IMR-90 (cell line): ENCODE measurements around the gene LGALS14. TPM values are rescaled to one million over a fixed set of nuclear protein-coding genes. Genes with fewer than 3 reads are reported as not detected.
"Not testable (repeated sequence)": the region's sequence is repeated elsewhere in the genome, so short reads cannot be mapped to it uniquely, and the experiment has no call there.

Source experiments
- ATAC-seq: fragments of 200-7000 bp; cut with Tn5 transposase; 2 replicates; pipeline ENCODE4 v1.9.1; 2020; ENCODE audit warnings: low read depth, mild to moderate bottlenecking, moderate library complexity
- BruUV-seq: library from RNA; stranded (reverse); fragments of 400-500 nt; replicated peaks from 2 replicates; lab custom pipeline; 2021; lab: Mats Ljungman, UMichigan
- CTCF ChIA-PET: fragments of 300-600 bp; formaldehyde crosslinking; extraction: SDS; loops from one replicate; lab custom pipeline; 2021; ENCODE audit warnings: antibody characterized with exemption; lab: Yijun Ruan, JAX
- POLR2A ChIA-PET: fragments of 300-600 bp; sonication (Branson Sonifier 250); formaldehyde crosslinking; loops from one replicate; lab custom pipeline; 2022; ENCODE audit warnings: antibody characterized with exemption; ENCODE audit not compliant: unreplicated experiment; lab: Charles Lee
- DNase-seq: peaks from one replicate; pipeline ENCODE4 v3.0.0; 2013
- H2AFZ ChIP-seq: replicated peaks from 2 replicates; pipeline ENCODE3; 2013; ENCODE audit warnings: low read length, mild to moderate bottlenecking; ENCODE audit not compliant: poor library complexity
- H2AK5ac ChIP-seq: 2 replicates; pipeline ENCODE4 v1.6.1; 2013; ENCODE audit warnings: low read depth, low read length, inconsistent platforms
- H2AK9ac ChIP-seq: replicated peaks from 2 replicates; pipeline ENCODE3; 2013; ENCODE audit warnings: mild to moderate bottlenecking, low read depth, low read length, moderate library complexity; ENCODE audit not compliant: poor library complexity
- H2BK120ac ChIP-seq: 2 replicates; pipeline ENCODE4 v1.6.1; 2013; ENCODE audit warnings: low read depth, low read length, inconsistent platforms
- H2BK15ac ChIP-seq: 3 replicates; pipeline ENCODE4 v1.6.1; 2013; ENCODE audit warnings: low read depth, low read length, inconsistent platforms
- H2BK20ac ChIP-seq: 2 replicates; pipeline ENCODE4 v1.6.1; 2013; ENCODE audit warnings: low read depth, mild to moderate bottlenecking, inconsistent platforms, low read length, moderate library complexity
- H2BK5ac ChIP-seq: 2 replicates; pipeline ENCODE4 v1.6.1; 2013; ENCODE audit warnings: mild to moderate bottlenecking, low read depth, low read length, inconsistent platforms; ENCODE audit not compliant: poor library complexity, severe bottlenecking
- H3K14ac ChIP-seq: replicated peaks from 2 replicates; pipeline ENCODE4 v1.6.1; 2013; ENCODE audit warnings: low read depth, low read length, inconsistent platforms
- H3K18ac ChIP-seq: 2 replicates; pipeline ENCODE4 v1.6.1; 2013; ENCODE audit warnings: low read depth, low read length, control low read depth
- H3K23ac ChIP-seq: 2 replicates; pipeline ENCODE4 v1.6.1; 2013; ENCODE audit warnings: low read depth, low read length, inconsistent platforms
- H3K27ac ChIP-seq: 2 replicates; pipeline ENCODE4 v1.5.1; 2013; ENCODE audit warnings: mild to moderate bottlenecking, control low read depth, low read length; ENCODE audit not compliant: insufficient read depth
- H3K27me3 ChIP-seq: 2 replicates; pipeline ENCODE4 v1.6.1; 2013; ENCODE audit warnings: low read length; ENCODE audit not compliant: control insufficient read depth, insufficient read depth
- H3K36me3 ChIP-seq: 2 replicates; pipeline ENCODE4 v1.6.1; 2013; ENCODE audit warnings: low read length, mixed read lengths; ENCODE audit not compliant: control insufficient read depth, insufficient read depth
- H3K4ac ChIP-seq: 2 replicates; pipeline ENCODE4 v1.6.1; 2013; ENCODE audit warnings: low read depth, low read length, inconsistent platforms
- H3K4me1 ChIP-seq: 2 replicates; pipeline ENCODE4 v1.6.1; 2013; ENCODE audit warnings: low read length, mixed read lengths; ENCODE audit not compliant: control insufficient read depth, insufficient read depth
- H3K4me2 ChIP-seq: 2 replicates; pipeline ENCODE4 v1.6.1; 2013; ENCODE audit warnings: low read depth, mild to moderate bottlenecking, control low read depth, low read length, moderate library complexity
- H3K4me3 ChIP-seq: 2 replicates; pipeline ENCODE4 v1.5.1; 2013; ENCODE audit warnings: low read depth, mild to moderate bottlenecking, control low read depth, low read length, moderate library complexity; ENCODE audit not compliant: insufficient read depth
- H3K56ac ChIP-seq: 2 replicates; pipeline ENCODE4 v1.6.1; 2013; ENCODE audit warnings: low read length, inconsistent platforms; ENCODE audit not compliant: insufficient read depth; ENCODE audit errors: extremely low read depth
- H3K79me1 ChIP-seq, 2 experiments: 2 replicates each; pipeline ENCODE4 v1.6.1; 2013; ENCODE audit warnings: low read length in 2 of 2, inconsistent platforms in 1 of 2, low read depth in 1 of 2
- H3K9ac ChIP-seq: 2 replicates; pipeline ENCODE4 v1.6.1; 2013; ENCODE audit warnings: low read depth, low read length, control low read depth
- H3K9me1 ChIP-seq: 2 replicates; pipeline ENCODE4 v1.6.1; 2013; ENCODE audit warnings: low read length, inconsistent platforms; ENCODE audit not compliant: insufficient read depth
- H3K9me3 ChIP-seq: 2 replicates; pipeline ENCODE4 v1.6.1; 2013; ENCODE audit warnings: low read length; ENCODE audit not compliant: control insufficient read depth, insufficient read depth
- H4K20me1 ChIP-seq: 2 replicates; pipeline ENCODE4 v1.6.1; 2013; ENCODE audit warnings: low read length, inconsistent platforms; ENCODE audit not compliant: insufficient read depth
- H4K5ac ChIP-seq: 2 replicates; pipeline ENCODE4 v1.6.1; 2013; ENCODE audit warnings: mild to moderate bottlenecking, low read depth, low read length, control low read depth
- H4K8ac ChIP-seq, 2 experiments: 2 replicates each; pipeline ENCODE4 v1.6.1; 2013; ENCODE audit warnings: low read depth in 2 of 2, low read length in 2 of 2, control low read depth in 1 of 2, inconsistent platforms in 1 of 2
- H4K91ac ChIP-seq: 2 replicates; pipeline ENCODE4 v1.6.1; 2013; ENCODE audit warnings: low read depth, low read length, inconsistent platforms; ENCODE audit not compliant: insufficient read depth
- BHLHE40 ChIP-seq: fragments of 150-350 bp; IDR thresholded peaks from 2 replicates; pipeline ENCODE4 v1.6.1; 2016; ENCODE audit warnings: mild to moderate bottlenecking, low read depth, low read length
- CHD1 ChIP-seq: IDR thresholded peaks from 2 replicates; pipeline ENCODE4 v1.6.1; 2012; ENCODE audit warnings: low read depth, low read length, improper control_type of control experiment
- FOS ChIP-seq: fragments of 150-350 bp; IDR thresholded peaks from 2 replicates; pipeline ENCODE4 v1.6.1; 2016; ENCODE audit warnings: low read depth, low read length
- MAZ ChIP-seq: IDR thresholded peaks from 2 replicates; pipeline ENCODE4 v1.6.1; 2012; ENCODE audit warnings: low read depth, mild to moderate bottlenecking, low read length, improper control_type of control experiment, moderate library complexity, borderline replicate concordance
- NFE2L2 ChIP-seq: fragments of 150-350 bp; IDR thresholded peaks from 2 replicates; pipeline ENCODE4 v1.6.1; 2016; ENCODE audit warnings: low read depth, mild to moderate bottlenecking, low read length
- SMC3 ChIP-seq: fragments of 150-350 bp; IDR thresholded peaks from 2 replicates; pipeline ENCODE4 v1.6.1; 2016; ENCODE audit warnings: low read depth, mild to moderate bottlenecking, antibody characterized with exemption, low read length, moderate library complexity
- WGBS, 2 experiments: methylation state at CpG; one replicate each; pipeline versions ENCODE4 v1.1.5 to v1.1.7; 2013; ENCODE audit warnings: missing lambda C conversion rate in 2 of 2; ENCODE audit not compliant: insufficient read length in 1 of 2; ENCODE audit errors: extremely low coverage in 2 of 2; 5-methylcytosine and 5-hydroxymethylcytosine counted together
- dilution Hi-C: fragments of 300-500 bp; cut with HindIII; formaldehyde crosslinking; loops from one replicate; pipeline ENCODE4 v1.14.3; 2018; ENCODE audit warnings: low sequenced_read_pairs; ENCODE audit not compliant: unreplicated experiment
- in situ Hi-C: fragments of 300-500 bp; cut with MboI; formaldehyde crosslinking; loops from 3 replicates; pipeline ENCODE4 v1.14.3; 2019; ENCODE audit warnings: low sequenced_read_pairs, inconsistent platforms, mixed read lengths
- intact Hi-C: fragments of 100-400 bp; cut with micrococcal nuclease; formaldehyde crosslinking; loops from 2 replicates; pipeline ENCODE4 v1.10.0; 2022
- polyA plus RNA-seq, 3 experiments: library from polyadenylated mRNA; depleted of rRNA; stranded (reverse); fragments of >200 nt; gene quantifications; 2 replicates each; pipeline ENCODE4 v1.2.3, GENCODE V29; 2012; ENCODE audit warnings: low replicate concordance in 1 of 3
- total RNA-seq: library from RNA; depleted of rRNA; stranded (reverse); fragments of >200 nt; gene quantifications from 2 replicates; pipeline ENCODE4 v1.2.3, GENCODE V29; 2012
- TF ChIP-seq, protein P1 (sequence below): fragments of 150-350 bp; IDR thresholded peaks from 2 replicates; pipeline ENCODE4 v1.6.1; 2017; ENCODE audit warnings: mild to moderate bottlenecking, antibody characterized with exemption, low read length, low read depth

Gene LGALS14
- total and polyA plus RNA-seq, 2 of the 4 experiments (the other 2 are of a cell fraction): not detected

DNA sequence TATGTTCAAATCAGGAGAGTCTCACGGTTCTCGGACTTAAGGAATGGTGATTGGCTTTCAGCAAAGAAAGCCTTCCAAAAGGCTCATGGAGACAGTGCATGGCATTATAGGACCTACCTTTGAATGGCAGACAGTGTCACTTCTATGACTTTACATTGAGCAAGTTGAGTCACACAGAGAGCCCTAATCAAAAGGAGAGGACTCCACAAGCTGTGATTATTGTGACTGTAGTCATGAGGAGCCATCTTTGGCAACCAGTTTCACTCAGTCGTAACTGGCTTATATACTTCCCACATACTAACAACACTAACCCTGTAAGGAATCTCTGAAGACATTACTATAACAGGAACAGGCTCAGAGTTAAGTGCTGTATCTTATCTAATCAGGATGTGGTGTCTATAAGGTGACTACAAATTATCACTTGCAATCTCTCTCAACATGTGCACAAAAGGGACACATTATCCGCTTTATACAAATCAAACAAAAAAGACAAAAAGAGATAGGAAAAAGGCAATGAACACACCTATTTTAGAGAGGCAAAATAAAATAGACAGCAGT lies 6.1 kb downstream of the LGALS14 start:
- no peaks in the 10 kb centered on the region for H3K79me1 ChIP-seq
- no peak overlapping the region for H2BK15ac ChIP-seq
- dilution Hi-C loops (no loop called here), intact Hi-C loops (no loop called here), in situ Hi-C loops (no loop called here)
- no peaks in the 10 kb centered on the region for H3K36me3 ChIP-seq
- H3K9ac ChIP-seq: no peak overlapping the region
- ChIA-PET POLR2A (no interaction called here), CTCF (no interaction called here)
- H2AK5ac ChIP-seq: no peak overlapping the region
- no peak overlapping the region for H2BK5ac ChIP-seq
- H2BK120ac ChIP-seq: no peak overlapping the region
- TF ChIP-seq SMC3: no peak
- TF ChIP-seq NFE2L2: no peak
- no peak for TF ChIP-seq FOS
- TF ChIP-seq BHLHE40: no peak
- TF ChIP-seq, protein P1, sequence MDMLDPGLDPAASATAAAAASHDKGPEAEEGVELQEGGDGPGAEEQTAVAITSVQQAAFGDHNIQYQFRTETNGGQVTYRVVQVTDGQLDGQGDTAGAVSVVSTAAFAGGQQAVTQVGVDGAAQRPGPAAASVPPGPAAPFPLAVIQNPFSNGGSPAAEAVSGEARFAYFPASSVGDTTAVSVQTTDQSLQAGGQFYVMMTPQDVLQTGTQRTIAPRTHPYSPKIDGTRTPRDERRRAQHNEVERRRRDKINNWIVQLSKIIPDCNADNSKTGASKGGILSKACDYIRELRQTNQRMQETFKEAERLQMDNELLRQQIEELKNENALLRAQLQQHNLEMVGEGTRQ: no peak
- TF ChIP-seq CHD1: no peak
- TF ChIP-seq MAZ: no peak
- no peak for DNase-seq
- no peak overlapping the region for H4K91ac ChIP-seq
- BruUV-seq: no TSS peak
- no peak overlapping the region for H3K4me2 ChIP-seq
- no peaks in the 10 kb centered on the region for H3K4me1 ChIP-seq
- H3K27ac ChIP-seq: no peak overlapping the region
- no peak overlapping the region for H3K4ac ChIP-seq
- no peak overlapping the region for H2BK20ac ChIP-seq
- no peaks in the 10 kb centered on the region for H3K9me1 ChIP-seq
- no peak for ATAC-seq
- H2AK9ac ChIP-seq: no peak overlapping the region
- H4K8ac ChIP-seq: no peak overlapping the region
- H2AFZ ChIP-seq: no peak overlapping the region
- H4K5ac ChIP-seq: no peak overlapping the region
- H3K14ac ChIP-seq: no peak overlapping the region
- no peak overlapping the region for H3K23ac ChIP-seq
- no peaks in the 10 kb centered on the region for H4K20me1 ChIP-seq
- no peaks in the 10 kb centered on the region for H3K27me3 ChIP-seq
- no peak overlapping the region for H3K18ac ChIP-seq
- WGBS, 2 experiments: no CpG with 5 or more reads among the region's 4 CpGs
- H3K56ac ChIP-seq: no peak overlapping the region
- H3K9me3 ChIP-seq: no peaks in the 10 kb centered on the region
- H3K4me3 ChIP-seq: no peak overlapping the region

DNA sequence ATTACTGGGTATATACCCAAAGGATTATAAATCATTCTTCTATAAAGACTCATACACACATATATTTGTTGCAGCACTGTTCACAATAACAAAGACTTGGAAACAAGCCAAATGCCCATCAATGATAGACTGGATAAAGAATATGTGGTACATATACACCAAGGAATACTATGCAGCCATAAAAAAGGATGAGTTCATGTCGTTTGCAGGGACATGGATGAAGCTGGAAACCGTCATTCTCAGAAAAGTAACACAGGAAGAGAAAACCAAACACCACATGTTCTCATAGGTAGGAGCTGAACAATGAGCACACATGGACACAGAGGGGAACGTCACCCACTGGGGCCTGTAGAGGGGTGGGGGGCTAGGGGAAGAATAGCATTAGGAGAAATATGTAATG lies 15.9 kb downstream of the LGALS14 start:
- H2AK9ac ChIP-seq, H3K9me1 ChIP-seq, intact Hi-C loops, H3K9ac ChIP-seq, H3K14ac ChIP-seq, H3K4ac ChIP-seq, BruUV-seq, H3K23ac ChIP-seq, H4K8ac ChIP-seq, H3K79me1 ChIP-seq, POLR2A ChIA-PET, H2AFZ ChIP-seq, H3K4me2 ChIP-seq, ATAC-seq, H2BK15ac ChIP-seq, H3K56ac ChIP-seq, H3K9me3 ChIP-seq, H3K27ac ChIP-seq, H2AK5ac ChIP-seq, CTCF ChIA-PET, in situ Hi-C loops, H3K27me3 ChIP-seq, H4K20me1 ChIP-seq, H2BK120ac ChIP-seq, H3K36me3 ChIP-seq, H2BK20ac ChIP-seq, H4K5ac ChIP-seq, H3K18ac ChIP-seq, DNase-seq, H2BK5ac ChIP-seq, H3K4me3 ChIP-seq, dilution Hi-C loops, H4K91ac ChIP-seq, H3K4me1 ChIP-seq: not testable (repeated sequence)
- no CpG with 5 or more reads among the region's 3 CpGs for WGBS, 2 experiments
